Bronchial epithelial cell (primary cell): ENCODE results near the gene MRPS27. TPM values are rescaled to one million over a fixed set of nuclear protein-coding genes. Genes with fewer than 3 reads are reported as not detected.

Experiments used
- DNase-seq: peaks from one replicate; pipeline ENCODE4 v3.0.0-alpha.2; 2010; ENCODE audit warnings: low read depth
- FAIRE-seq: peaks from 2 replicates; lab custom pipeline; 2011; peaks lifted over from hg19 to GRCh38; lab: Jason Lieb, UNC
- H3K27me3 ChIP-seq: 2 replicates; pipeline ENCODE4 v1.5.1; 2011; ENCODE audit warnings: low read length; ENCODE audit not compliant: control insufficient read depth, insufficient read depth
- H3K36me3 ChIP-seq: 2 replicates; pipeline ENCODE4 v1.5.1; 2011; ENCODE audit warnings: low read length; ENCODE audit not compliant: control insufficient read depth, insufficient read depth
- H3K4me3 ChIP-seq: 2 replicates; pipeline ENCODE4 v1.5.1; 2011; ENCODE audit warnings: mild to moderate bottlenecking, low read depth, low read length, control low read depth
- total RNA-seq: library from RNA; depleted of rRNA; stranded (reverse); fragments of >200 nt; gene quantifications from 2 replicates; pipeline ENCODE4 v1.2.1, GENCODE V29; 2014
- TF ChIP-seq, protein P1 (sequence below): IDR thresholded peaks from 2 replicates; pipeline ENCODE4 v1.5.1; 2011; ENCODE audit warnings: mild to moderate bottlenecking, moderate library complexity, low read length, control low read depth, inconsistent platforms; ENCODE audit not compliant: insufficient read depth, severe bottlenecking

Gene MRPS27
- total RNA-seq, 1 donor from 2014 or later: 53.4 TPM

- H3K36me3 ChIP-seq: peaks cover 4% of the 10 kb centered on the region
- TF ChIP-seq, protein P1, sequence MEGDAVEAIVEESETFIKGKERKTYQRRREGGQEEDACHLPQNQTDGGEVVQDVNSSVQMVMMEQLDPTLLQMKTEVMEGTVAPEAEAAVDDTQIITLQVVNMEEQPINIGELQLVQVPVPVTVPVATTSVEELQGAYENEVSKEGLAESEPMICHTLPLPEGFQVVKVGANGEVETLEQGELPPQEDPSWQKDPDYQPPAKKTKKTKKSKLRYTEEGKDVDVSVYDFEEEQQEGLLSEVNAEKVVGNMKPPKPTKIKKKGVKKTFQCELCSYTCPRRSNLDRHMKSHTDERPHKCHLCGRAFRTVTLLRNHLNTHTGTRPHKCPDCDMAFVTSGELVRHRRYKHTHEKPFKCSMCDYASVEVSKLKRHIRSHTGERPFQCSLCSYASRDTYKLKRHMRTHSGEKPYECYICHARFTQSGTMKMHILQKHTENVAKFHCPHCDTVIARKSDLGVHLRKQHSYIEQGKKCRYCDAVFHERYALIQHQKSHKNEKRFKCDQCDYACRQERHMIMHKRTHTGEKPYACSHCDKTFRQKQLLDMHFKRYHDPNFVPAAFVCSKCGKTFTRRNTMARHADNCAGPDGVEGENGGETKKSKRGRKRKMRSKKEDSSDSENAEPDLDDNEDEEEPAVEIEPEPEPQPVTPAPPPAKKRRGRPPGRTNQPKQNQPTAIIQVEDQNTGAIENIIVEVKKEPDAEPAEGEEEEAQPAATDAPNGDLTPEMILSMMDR: peak; percentile 69
- no peak overlapping the region for H3K4me3 ChIP-seq
- H3K27me3 ChIP-seq: no peaks in the 10 kb centered on the region
- FAIRE-seq: no peak
- peak; percentile 39 for DNase-seq
Observed at GRCh38 chr5:72355706-72356299, 35.8 kb upstream of the MRPS27 start.

DNA sequence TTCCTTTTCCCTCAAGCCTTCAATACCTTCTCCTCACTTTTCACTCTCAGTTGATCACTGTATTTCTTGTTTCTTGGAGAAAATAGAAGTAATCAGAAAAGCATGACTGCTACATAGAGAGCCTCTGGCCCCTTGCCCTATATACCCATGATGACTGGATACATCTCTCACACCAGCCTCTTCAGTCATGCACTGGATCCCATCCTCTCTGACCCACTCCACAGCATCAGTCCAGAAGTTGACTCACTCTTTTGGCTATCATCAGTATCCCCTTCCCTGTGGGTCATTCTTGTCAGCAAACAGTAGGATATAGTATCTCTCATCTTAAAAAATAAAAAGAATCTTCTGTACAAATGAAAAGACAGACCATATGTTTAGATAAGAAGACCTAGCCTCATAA lies 33.0 kb upstream of the MRPS27 start:
- Histone ChIP-seq H3K4me3 (no peak overlapping the region), H3K27me3 (no peaks in the 10 kb centered on the region), H3K36me3 (no peaks in the 10 kb centered on the region)
- TF ChIP-seq, protein P1: no peak
- DNase-seq (no peak), FAIRE-seq (no peak)

DNA sequence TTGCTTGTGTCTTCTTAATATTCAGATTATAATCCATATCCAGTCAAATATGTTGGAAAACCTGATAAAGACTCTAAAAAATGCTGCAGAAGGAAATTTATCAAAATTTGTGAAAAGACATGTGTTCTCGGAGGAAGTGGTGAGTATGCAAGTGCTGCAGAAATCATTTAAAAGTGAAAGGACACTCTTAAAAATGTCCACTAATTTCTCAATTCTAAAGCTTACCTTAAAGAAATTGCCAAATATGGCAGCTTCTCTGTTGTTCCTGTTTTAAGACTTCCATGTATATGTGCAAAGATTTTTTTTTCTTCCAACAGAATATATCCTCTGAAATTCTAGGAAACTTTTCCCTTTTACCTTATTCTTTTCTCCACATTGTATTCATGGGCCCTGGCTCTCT lies 32.6 kb upstream of the MRPS27 start:
- H3K27me3 ChIP-seq: no peaks in the 10 kb centered on the region
- no peak overlapping the region for H3K4me3 ChIP-seq
- H3K36me3 ChIP-seq: no peaks in the 10 kb centered on the region
- FAIRE-seq: no peak
- TF ChIP-seq, protein P1: no peak
- no peak for DNase-seq

- DNase-seq (peak; percentile 15), FAIRE-seq (no peak)
- Histone ChIP-seq H3K27me3 (no peaks in the 10 kb centered on the region), H3K36me3 (no peaks in the 10 kb centered on the region), H3K4me3 (no peak overlapping the region)
- TF ChIP-seq, protein P1: no peak
Observed at GRCh38 chr5:72351376-72351775, 31.3 kb upstream of the MRPS27 start.

GRCh38 chr5:72347801-72348308 lies 27.8 kb upstream of the MRPS27 start:
- peaks cover 3% of the 10 kb centered on the region for H3K36me3 ChIP-seq
- FAIRE-seq (no peak), DNase-seq (peak; percentile 92)
- no peak overlapping the region for H3K4me3 ChIP-seq
- TF ChIP-seq, protein P1: no peak
- no peaks in the 10 kb centered on the region for H3K27me3 ChIP-seq

DNA sequence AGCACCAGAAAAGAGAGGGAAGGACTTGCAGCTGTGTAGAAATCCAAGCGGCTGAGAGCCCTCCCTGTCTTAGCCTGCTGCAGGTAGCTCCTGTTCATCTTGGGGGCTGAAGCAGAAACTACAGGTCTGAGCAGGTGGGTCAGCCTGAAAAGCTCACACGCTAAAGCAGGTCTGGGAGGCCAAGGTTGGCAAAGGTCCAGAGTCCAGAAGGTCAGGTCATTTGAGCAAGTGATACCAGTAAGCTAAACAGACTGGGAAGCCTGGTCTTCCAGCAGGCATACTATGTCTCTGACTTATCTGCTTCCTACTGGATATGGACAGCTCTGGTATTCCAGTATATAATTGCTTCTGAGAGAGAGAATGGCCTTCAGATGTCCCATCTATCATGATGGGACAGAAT lies 26.4 kb upstream of the MRPS27 start:
- DNase-seq (no peak), FAIRE-seq (no peak)
- Histone ChIP-seq H3K27me3 (no peaks in the 10 kb centered on the region), H3K4me3 (no peak overlapping the region), H3K36me3 (peaks cover 5% of the 10 kb centered on the region)
- TF ChIP-seq, protein P1: no peak
